ENCODE measurements around the gene FAM222B. TPM values are rescaled to one million over a fixed set of nuclear protein-coding genes. Genes with fewer than 3 reads are reported as not detected.

FAM222B gene
- total and polyA plus RNA-seq, 9 of the 15 experiments (the other 6 are each of a cell fraction or from before 2014, with no cell fraction given), result 4.0 to 34.6 (median 7.5) TPM

- TF ChIP-seq EZH2 (IDR thresholded peaks at IDR 0.05; ENCODE audit: borderline replicate concordance, low read depth, low read length) (peak; percentile 84; the same call in 1 of the 2 replicates), POU5F1 (IDR thresholded peaks at IDR 0.05; ENCODE audit: borderline replicate concordance, low read depth, low read length, partially characterized antibody) (no peak), SMC3 (conservative IDR thresholded peaks at IDR 0.05; ENCODE audit: insufficient read depth, low read depth, low read length) (0 out of 2 replicates have a peak, but pooled peaks have one; percentile 4), HBP1 (CRISPR knock-in tag; IDR thresholded peaks at IDR 0.05) (peak; percentile 85), ZBTB34 (CRISPR knock-in tag; IDR thresholded peaks at IDR 0.05) (peak; percentile 56; the same call in 1 of the 2 replicates), NFIC (IDR thresholded peaks at IDR 0.05) (peak; percentile 99), CTBP1 (IDR thresholded peaks at IDR 0.05; ENCODE audit: borderline replicate concordance) (peak; percentile 94), ZNF696 (CRISPR knock-in tag; conservative IDR thresholded peaks at IDR 0.05) (no peak), ZNF263 (CRISPR knock-in tag; IDR thresholded peaks at IDR 0.05; ENCODE audit: borderline replicate concordance) (no peak), SRSF9 (IDR thresholded peaks at IDR 0.05; ENCODE audit: borderline replicate concordance, low read depth, low read length) (no peak), JUND (IDR thresholded peaks at IDR 0.05; ENCODE audit: borderline replicate concordance, low read depth, low read length) (peak; percentile 85), JUND (tag; IDR thresholded peaks at IDR 0.05; ENCODE audit: borderline replicate concordance, low read depth, low read length) (0 out of 3 replicates have a peak, but pooled peaks have one; percentile 59), ZNF133 (CRISPR knock-in tag; IDR thresholded peaks at IDR 0.05) (no peak), PPARD (CRISPR knock-in tag; IDR thresholded peaks at IDR 0.05) (no peak), MCM7 (IDR thresholded peaks at IDR 0.05) (peak in 1 of 2 experiments; percentile 98; a peak in 2 of 4 replicates), NCOR1 (IDR thresholded peaks at IDR 0.05) (peak; percentile 100), ZNF277 (CRISPR knock-in tag; IDR thresholded peaks at IDR 0.05; ENCODE audit: borderline replicate concordance) (no peak), PTBP1 (IDR thresholded peaks at IDR 0.05; ENCODE audit: low read depth, low read length) (peak; percentile 94), HDAC6 (IDR thresholded peaks at IDR 0.05; ENCODE audit: low read depth, low read length) (no peak), CGGBP1 (CRISPR knock-in tag; IDR thresholded peaks at IDR 0.05) (no peak), ZEB2 (IDR thresholded peaks at IDR 0.05) (peak; percentile 97; the same call in 1 of the 2 replicates), CCAR2 (IDR thresholded peaks at IDR 0.05; ENCODE audit: low read depth, low read length) (peak; percentile 88; the same call in 1 of the 2 replicates), CEBPG (CRISPR knock-in tag; IDR thresholded peaks at IDR 0.05) (no peak), CEBPG (tag; conservative IDR thresholded peaks at IDR 0.05 in 1 of 2, IDR thresholded peaks at IDR 0.05 in 1 of 2) (no peak), SAFB (IDR thresholded peaks at IDR 0.05; ENCODE audit: borderline replicate concordance, low read depth, low read length) (no peak)
These were observed 22.6 kb upstream of the FAM222B start (continued) for GRCh38 chr17:28864991-28865849.

Measured in K562 (cell line).